ENCODE results near the gene TIMP2. TPM values are rescaled to one million over a fixed set of nuclear protein-coding genes. Genes with fewer than 3 reads are reported as not detected.

The TIMP2 gene
- total RNA-seq, 1 experiment from 2014 or later: 166 TPM

DNA sequence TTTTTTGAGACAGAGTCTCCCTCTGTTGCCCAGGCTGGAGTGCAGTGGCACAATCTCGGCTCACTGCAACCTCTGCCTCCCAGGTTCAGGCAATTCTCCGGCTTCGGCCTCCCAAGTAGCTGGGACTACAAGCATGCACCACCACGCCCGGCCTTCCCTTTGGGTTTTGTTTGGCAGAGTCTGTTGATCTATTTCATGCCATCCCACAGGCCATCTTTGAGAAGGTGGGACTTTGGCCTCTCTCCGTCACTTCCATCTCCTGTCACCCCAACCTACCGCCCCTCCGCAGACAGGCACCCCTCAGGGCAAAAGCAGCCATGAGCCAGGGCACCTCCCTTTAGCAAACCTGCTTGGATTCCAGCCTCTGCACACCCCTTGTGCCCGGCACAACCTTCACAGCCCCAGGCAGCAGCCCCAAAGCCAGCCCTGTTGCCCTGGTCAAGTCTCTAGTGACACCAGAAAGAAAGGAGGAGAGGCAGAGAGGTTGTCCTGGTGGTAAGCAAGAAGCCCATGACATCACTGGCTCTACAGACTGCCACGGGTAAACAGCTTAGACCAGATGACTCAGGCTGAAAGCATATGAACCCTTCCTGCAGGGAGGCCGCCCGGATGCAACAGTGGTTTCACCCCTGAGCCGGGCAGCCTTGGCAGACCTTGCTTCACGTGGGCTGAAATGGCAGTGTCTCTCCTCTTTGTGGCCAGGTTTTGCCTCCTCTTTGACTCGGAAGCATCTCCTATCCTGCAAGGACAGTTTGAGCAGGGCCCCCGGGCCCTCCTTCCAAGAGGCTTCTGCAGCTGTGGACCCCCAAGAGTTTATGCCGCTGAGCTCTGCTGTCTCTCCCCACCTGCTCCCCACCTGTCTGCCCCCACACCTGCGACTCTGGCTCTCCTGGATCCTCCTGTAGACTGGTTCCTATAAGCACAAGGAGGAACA is 8.1 kb upstream of the TIMP2 start:
- Histone ChIP-seq H3K4me3 (peak overlapping the region; percentile 7; the same call in 1 of the 2 replicates), H3K27me3 (replicated peaks) (no peaks in the 10 kb centered on the region), H3K9me3 (replicated peaks) (no peaks in the 10 kb centered on the region), H3K4me1 (replicated peaks) (peaks cover 61% of the 10 kb centered on the region), H3K27ac (peak overlapping the region; percentile 80), H3K36me3 (no peaks in the 10 kb centered on the region)
- DNase-seq (ENCODE audit: low read depth in 1 of 2, low spot score in 2 of 2): peak; percentile 84 to 97

DNA sequence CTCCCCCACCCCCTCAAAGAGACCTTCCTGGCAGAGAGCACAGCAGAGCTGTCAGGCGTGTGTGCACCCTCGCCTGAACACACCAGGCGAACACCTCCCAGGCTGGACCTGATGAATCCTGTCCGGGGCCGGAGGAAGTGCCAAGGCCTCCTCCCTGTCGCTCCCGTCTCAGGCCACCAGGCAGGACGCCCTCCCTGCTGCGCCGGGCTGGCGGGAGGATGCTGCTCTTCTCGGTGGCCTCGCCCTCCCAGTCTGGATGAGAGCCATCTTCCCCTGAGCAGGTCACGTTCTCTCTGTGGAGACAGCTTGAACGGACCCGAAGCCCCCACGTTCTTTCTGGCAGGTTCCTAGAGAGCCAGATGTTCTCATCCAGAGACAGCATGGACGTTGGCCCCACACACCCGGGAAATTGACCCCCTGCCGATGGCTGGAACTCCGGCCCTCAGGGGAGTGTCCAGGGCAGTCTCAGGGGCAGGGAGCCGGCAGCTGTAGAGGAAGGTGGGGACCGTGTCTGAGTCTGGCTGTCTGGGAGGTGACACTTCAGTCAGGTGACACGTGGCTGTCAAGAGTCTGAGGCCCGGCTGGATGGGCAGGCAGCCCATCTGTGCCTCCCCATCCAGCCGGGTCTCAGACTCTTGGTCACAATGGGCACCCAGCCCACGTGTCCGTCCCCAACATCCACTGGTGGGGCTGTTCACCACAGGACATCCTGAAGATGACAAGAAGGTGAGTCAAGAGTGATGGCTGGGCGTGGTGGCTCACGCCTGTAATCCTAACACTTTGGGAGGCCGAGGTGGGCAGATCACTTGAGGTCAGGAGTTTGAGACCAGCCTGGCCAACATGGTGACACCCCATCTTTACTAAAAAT is 5.0 kb upstream of the TIMP2 start:
- Histone ChIP-seq H3K27me3 (replicated peaks) (no peaks in the 10 kb centered on the region), H3K4me1 (replicated peaks) (peaks cover 64% of the 10 kb centered on the region), H3K27ac (no peak overlapping the region), H3K4me3 (no peak overlapping the region), H3K36me3 (no peaks in the 10 kb centered on the region), H3K9me3 (replicated peaks) (no peaks in the 10 kb centered on the region)
- no peak for DNase-seq (ENCODE audit: low read depth in 1 of 2, low spot score in 2 of 2)

DNA sequence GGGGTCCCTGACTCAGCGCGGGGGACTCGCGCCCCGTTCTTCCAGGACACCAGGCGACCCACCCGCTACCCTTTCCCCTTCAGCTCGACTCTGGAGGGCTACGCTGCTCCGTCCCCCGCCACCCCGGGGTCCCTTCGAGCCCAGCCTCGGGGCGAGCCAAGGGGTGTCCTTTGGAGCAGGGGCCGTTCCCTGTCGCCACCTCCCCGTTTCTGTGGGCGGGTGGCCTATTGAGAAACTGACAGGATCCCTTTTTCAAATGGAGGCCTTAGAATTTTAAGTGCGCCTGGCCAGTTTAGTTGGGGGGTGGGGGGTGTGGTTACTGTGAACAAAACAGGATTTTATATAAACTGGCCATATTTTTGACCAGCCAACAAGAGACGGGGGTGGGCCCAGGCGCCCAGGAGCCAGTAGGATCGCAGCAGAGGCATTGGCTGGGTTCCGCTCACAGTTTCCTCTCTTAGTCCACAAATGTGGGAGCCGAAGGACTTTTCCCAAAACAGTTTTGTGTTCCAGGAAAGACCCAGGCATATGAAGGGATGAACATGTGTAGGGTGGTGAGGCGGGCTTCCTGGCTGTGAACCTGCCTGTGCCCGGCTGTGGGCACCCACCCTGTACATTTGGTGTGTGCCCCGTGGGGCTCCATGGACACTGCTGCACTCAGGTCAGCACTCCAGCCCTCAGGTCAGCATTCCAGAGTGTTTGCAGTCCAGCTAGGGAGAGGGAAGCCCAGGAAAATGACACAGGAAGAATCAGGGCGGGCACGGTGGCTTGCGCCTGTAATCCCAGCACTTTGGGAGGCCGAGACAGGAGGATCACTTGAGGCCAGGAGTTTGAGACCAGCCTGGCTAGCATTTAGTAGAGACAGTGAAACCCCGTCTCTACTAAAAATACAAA is 722 bp upstream of the TIMP2 start:
- Histone ChIP-seq H3K9me3 (replicated peaks) (no peaks in the 10 kb centered on the region), H3K4me1 (replicated peaks) (peaks cover 46% of the 10 kb centered on the region), H3K27me3 (replicated peaks) (no peaks in the 10 kb centered on the region), H3K4me3 (peak overlapping the region; percentile 48), H3K27ac (peak overlapping the region; percentile 86), H3K36me3 (peaks cover 23% of the 10 kb centered on the region)
- peak; percentile 81 to 82 for DNase-seq (ENCODE audit: low read depth in 1 of 2, low spot score in 2 of 2)

DNA sequence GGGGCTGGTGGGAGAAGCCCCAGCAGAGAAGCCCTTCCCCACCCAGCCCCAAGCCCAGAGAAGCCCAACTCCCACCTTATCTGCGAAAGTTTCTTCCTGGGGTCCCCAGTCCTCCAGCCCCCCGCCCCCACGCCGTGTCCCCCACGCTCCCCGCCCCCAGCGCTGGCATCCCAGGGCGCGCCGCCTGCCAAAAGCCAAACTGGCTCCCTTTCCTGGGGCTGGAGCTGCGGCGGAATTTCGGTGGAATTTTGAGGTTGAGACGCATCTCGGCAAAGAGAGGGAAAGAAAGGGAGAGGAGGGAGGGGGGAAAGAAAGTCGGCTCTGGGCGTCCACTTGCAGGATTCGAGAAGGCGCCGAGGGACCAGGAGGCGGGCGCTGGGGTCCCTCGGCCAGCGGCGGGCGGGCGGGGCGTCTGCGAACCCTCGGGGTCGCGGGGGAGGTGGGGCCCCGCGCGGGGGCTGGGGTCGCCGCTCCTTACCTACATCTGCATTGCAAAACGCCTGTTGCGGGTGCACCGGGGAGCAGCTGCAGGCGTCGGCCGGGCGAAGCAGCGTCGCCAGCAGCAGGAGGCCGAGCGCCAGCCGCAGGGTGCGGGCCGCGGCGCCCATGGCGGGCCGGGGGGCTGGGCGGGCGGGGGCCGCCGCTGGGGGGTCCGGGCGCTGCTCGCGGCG is 571 bp downstream of the TIMP2 start:
- peak; percentile 28 to 69 for DNase-seq (ENCODE audit: low read depth in 1 of 2, low spot score in 2 of 2)
- Histone ChIP-seq H3K9me3 (replicated peaks) (no peaks in the 10 kb centered on the region), H3K27ac (0 out of 2 replicates have a peak overlapping the region, but pooled peaks have one; percentile 4), H3K27me3 (replicated peaks) (no peaks in the 10 kb centered on the region), H3K4me3 (peak overlapping the region; percentile 48), H3K4me1 (replicated peaks) (peaks cover 35% of the 10 kb centered on the region), H3K36me3 (peaks cover 26% of the 10 kb centered on the region)

DNA sequence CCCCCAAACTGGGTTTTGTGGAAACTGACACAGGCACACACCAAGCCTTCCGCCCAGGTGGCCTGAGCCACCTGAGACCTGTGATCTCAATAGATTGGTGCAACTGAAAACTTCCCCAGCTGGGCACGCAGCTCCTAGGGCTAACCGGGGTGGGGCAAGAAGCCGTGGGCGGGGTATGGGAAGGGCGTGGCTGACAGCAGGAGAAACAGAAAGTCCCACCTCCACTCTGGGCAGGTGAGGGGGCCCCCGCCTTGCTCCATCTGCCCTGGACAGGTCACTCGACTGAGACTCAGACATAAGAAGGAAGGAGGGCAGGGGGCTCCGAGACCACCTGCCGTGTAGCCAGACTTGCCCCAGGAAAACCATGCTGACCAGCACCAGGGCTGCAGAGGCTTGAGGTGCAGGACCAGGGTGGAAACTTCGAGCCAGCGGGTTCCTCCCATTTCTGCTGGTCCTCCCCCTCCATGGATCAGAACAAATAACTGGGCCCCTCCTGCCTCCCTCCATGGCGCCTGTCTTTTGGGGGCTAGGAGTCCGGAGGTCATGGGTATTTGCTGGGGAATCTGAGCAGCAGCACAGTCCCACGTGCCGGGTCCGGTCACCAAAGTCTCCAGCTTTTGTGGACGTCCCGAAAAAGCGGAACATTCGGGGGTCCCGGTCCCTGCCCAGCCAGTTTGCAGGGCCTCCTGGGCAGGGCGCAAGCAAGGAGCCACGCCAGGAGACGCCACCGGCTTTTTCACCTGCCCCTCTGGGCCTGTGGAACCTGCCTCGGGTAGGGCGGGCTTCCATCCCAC is 1.3 kb downstream of the TIMP2 start:
- Histone ChIP-seq H3K4me3 (peak overlapping the region; percentile 48), H3K27ac (peak overlapping the region; percentile 4; the same call in 1 of the 2 replicates), H3K27me3 (replicated peaks) (no peaks in the 10 kb centered on the region), H3K36me3 (peaks cover 26% of the 10 kb centered on the region), H3K9me3 (replicated peaks) (no peaks in the 10 kb centered on the region), H3K4me1 (replicated peaks) (peaks cover 35% of the 10 kb centered on the region)
- peak in 1 of 2 experiments; percentile 42 for DNase-seq (ENCODE audit: low read depth in 1 of 2, low spot score in 2 of 2)

DNA sequence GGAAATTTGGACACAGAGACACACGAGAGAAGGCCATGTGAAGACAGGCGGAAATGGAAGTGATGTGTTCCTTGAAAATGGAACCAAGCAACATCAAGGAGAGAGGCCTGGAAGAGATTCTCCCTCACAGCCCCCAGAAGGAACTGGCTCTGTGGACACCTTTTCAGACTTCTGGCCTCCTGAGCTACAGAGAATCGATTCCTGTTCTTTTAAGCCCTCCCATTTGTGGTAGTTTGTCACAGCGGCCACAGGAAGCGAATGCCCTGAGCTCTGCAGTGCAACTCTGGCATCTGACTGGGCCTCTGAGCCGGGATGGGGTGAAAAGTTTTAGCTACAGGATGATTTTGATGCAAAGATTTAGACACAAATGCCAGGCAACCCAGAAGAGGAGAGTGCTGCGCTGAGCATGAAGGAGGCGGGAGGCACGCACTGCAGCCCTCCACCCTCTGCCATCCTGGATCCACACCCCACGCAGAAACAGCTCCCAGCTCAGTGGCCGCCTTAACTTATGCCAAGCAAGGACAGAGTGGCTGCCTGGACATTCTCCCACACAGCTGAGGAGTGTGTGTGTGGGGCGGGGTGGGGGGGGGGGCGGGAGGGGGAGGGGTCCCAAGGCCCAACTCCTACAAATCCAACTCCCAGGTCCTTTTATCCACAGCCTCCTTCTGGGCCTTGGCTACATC is 2.2 kb downstream of the TIMP2 start:
- Histone ChIP-seq H3K4me1 (replicated peaks) (peaks cover 38% of the 10 kb centered on the region), H3K4me3 (peak overlapping the region; percentile 48; the same call in 1 of the 2 replicates), H3K9me3 (replicated peaks) (no peaks in the 10 kb centered on the region), H3K27me3 (replicated peaks) (no peaks in the 10 kb centered on the region), H3K36me3 (peaks cover 26% of the 10 kb centered on the region), H3K27ac (no peak overlapping the region)
- no peak for DNase-seq (ENCODE audit: low read depth in 1 of 2, low spot score in 2 of 2)

DNA sequence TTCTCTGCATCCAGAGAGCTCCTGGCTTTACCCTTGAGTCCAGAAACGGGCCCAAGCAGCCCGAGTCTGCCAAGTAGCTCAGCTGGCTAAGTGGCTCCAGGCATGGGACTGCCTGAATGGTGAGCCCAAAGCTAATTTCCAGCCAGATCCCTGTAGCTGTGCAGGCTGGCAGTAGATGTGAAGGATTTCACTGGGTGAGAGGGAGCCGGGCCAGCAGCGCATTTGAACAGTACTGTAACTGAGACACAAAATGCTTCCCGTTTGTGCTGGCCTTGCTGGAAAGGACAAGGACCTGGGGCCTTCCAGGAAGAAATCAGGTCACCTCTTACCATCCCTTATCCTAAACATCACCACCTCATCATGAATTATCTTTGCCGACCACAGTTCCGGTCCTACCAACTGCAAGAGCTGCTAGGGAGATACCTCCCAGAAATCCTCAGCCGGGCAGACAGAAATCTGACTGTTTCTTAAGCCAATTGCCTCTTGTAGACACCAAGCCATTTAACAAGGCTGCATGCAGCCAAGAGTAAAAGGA is 3.7 kb downstream of the TIMP2 start:
- Histone ChIP-seq H3K4me3 (no peak overlapping the region), H3K9me3 (replicated peaks) (no peaks in the 10 kb centered on the region), H3K36me3 (peaks cover 30% of the 10 kb centered on the region), H3K27me3 (replicated peaks) (no peaks in the 10 kb centered on the region), H3K4me1 (replicated peaks) (peaks cover 30% of the 10 kb centered on the region), H3K27ac (no peak overlapping the region)
- DNase-seq (ENCODE audit: low read depth in 1 of 2, low spot score in 2 of 2): no peak

DNA sequence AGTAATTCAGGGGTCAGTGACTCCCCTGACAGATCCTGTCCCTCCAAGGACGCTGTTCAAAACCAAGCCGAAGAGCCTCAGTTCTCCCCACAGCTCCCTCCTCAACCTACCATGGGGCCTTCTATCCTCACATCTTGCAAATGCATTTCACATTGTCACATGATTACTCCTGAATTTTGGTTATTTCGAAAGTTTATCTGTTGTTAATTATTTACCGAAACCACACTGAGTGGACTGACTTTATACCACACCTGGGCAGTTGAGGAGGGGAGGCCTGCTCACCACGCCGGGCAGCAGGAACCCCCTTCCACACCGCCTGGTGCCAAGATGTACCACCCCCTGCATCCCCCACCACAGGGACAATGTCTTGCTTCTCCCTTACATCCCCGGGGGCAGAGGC is 4.7 kb downstream of the TIMP2 start:
- Histone ChIP-seq H3K4me1 (replicated peaks) (peaks cover 30% of the 10 kb centered on the region), H3K4me3 (no peak overlapping the region), H3K27ac (no peak overlapping the region), H3K36me3 (peaks cover 37% of the 10 kb centered on the region), H3K9me3 (replicated peaks) (no peaks in the 10 kb centered on the region), H3K27me3 (replicated peaks) (no peaks in the 10 kb centered on the region)
- DNase-seq (ENCODE audit: low read depth in 1 of 2, low spot score in 2 of 2): no peak

DNA sequence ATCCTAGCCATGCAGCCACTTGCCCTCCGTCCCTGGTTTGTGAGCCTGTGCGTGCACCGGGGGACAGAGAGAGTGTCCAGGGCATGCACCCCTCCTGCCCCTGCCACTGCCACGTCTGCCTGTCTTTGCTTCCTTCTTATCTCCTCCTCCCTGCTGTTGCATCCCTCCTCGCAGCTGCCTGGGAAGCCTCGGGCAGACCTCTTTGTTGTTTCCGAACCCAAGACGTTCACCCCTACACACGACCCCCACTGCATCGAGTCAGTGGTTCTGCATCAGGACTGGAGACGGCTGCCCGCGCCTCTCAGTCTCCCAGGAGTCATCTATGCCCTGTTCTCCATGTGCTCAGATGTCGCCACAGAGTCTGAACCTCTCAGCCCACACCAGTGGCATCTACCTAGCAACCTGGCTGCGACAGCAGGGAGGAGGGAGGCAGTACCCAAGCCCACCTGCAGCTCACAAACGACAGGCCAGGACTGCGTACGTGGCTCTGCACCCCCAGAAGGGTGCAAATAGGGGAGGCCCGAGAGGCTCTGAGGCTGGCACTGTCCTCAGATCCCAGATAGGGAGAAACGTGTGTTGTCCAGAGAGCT is 5.2 kb downstream of the TIMP2 start:
- H3K27ac ChIP-seq: no peak overlapping the region
- peaks cover 29% of the 10 kb centered on the region for H3K4me1 ChIP-seq (replicated peaks)

DNA sequence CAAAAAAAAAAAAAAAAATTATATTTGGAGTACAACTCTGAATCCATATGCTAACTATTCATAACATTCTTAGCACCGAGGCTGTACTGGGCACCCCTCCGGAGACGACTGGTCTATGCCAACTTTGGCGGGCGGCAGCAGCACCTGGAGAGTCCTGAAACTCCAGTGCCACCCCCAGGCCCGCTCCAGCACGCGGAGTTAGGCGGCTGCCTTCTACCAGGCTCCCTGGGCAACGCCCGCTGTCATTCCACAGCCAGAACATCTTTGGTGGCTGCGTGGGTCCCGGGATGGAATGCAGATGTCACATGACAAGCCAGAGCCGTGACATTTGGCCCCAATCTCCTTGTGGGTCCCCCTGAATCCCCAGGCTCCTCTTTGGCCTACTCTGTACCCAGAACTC is 6.2 kb downstream of the TIMP2 start:
- no peak overlapping the region for H3K27ac ChIP-seq
- H3K36me3 ChIP-seq: peaks cover 40% of the 10 kb centered on the region
- H3K4me1 ChIP-seq (replicated peaks): peaks cover 27% of the 10 kb centered on the region
- H3K27me3 ChIP-seq (replicated peaks): no peaks in the 10 kb centered on the region
- H3K9me3 ChIP-seq (replicated peaks): no peaks in the 10 kb centered on the region
- H3K4me3 ChIP-seq: no peak overlapping the region
- DNase-seq (ENCODE audit: low read depth in 1 of 2, low spot score in 2 of 2): no peak

More for the DNA sequence above, 5.2 kb downstream of the TIMP2 start:
- Histone ChIP-seq H3K27me3 (replicated peaks) (no peaks in the 10 kb centered on the region), H3K4me3 (no peak overlapping the region), H3K9me3 (replicated peaks) (no peaks in the 10 kb centered on the region), H3K36me3 (peaks cover 40% of the 10 kb centered on the region)
- no peak for DNase-seq (ENCODE audit: low read depth in 1 of 2, low spot score in 2 of 2)

Measured in SJSA1 (cell line).